Measurements from ENCODE around the gene SCARB1. TPM values are rescaled to one million over a fixed set of nuclear protein-coding genes. Genes with fewer than 3 reads are reported as not detected.

SCARB1 gene
- total and polyA plus RNA-seq, 9 of the 15 experiments (the other 6 are each of a cell fraction or from before 2014, with no cell fraction given) = 0.56 to 157 (median 52.8) TPM

- no peak for TF ChIP-seq GATAD2B (IDR thresholded peaks at IDR 0.05; ENCODE audit: borderline replicate concordance)
- TF ChIP-seq EP400 (IDR thresholded peaks at IDR 0.05) = peak; percentile 58; the same call in 1 of the 2 replicates
- TF ChIP-seq FOS (IDR thresholded peaks at IDR 0.05; ENCODE audit: extremely low read depth, insufficient read length) = peak; percentile 73
- TF ChIP-seq USF2 (CRISPR knock-in tag; IDR thresholded peaks at IDR 0.05) = peak; percentile 89
- TF ChIP-seq ZNF592 (IDR thresholded peaks at IDR 0.05) = 0 out of 2 replicates have a peak, but pooled peaks have one; percentile 13
These were observed 59.5 kb downstream of the SCARB1 start (continued) for GRCh38 chr12:124804011-124804621.
